Kidney (tissue), 14 donors: ENCODE measurements around the gene AKR1C8. TPM values are rescaled to one million over a fixed set of nuclear protein-coding genes. Genes with fewer than 3 reads are reported as not detected.
"Not testable (repeated sequence)": the region's sequence is repeated elsewhere in the genome, so short reads cannot be mapped to it uniquely, and the experiment has no call there.

ENCODE experiments used
- DNase-seq, 5 donors: peaks; one replicate each; pipeline ENCODE4 v3.0.0-alpha.2; 2013 to 2020
- FAIRE-seq: peaks from 2 replicates; lab custom pipeline; 2012; peaks lifted over from hg19 to GRCh38; lab: Jason Lieb, UNC
- H3K27ac ChIP-seq, 2 donors: one replicate each; pipeline ENCODE4 v1.7.0; 2013; ENCODE audit warnings: low read depth in 2 of 2, low read length in 2 of 2, inconsistent platforms in 1 of 2
- H3K27me3 ChIP-seq: one replicate; pipeline ENCODE4 v1.7.1; 2013; ENCODE audit warnings: low read length, inconsistent platforms; ENCODE audit not compliant: control insufficient read depth, insufficient read depth
- H3K36me3 ChIP-seq, 3 donors: one replicate each; pipeline versions ENCODE4 v1.7.0 to v1.7.1; 2013; ENCODE audit warnings: low read length in 3 of 3, control low read depth in 1 of 3, inconsistent platforms in 1 of 3; ENCODE audit not compliant: insufficient read depth in 3 of 3, control insufficient read depth in 2 of 3
- H3K4me1 ChIP-seq, 3 donors: one replicate each; pipeline versions ENCODE4 v1.7.0 to v1.7.1; 2013; ENCODE audit warnings: low read length in 3 of 3, inconsistent platforms in 1 of 3, low read depth in 1 of 3; ENCODE audit not compliant: control insufficient read depth in 2 of 3, insufficient read depth in 2 of 3
- H3K4me3 ChIP-seq, 3 donors: one replicate each; pipeline versions ENCODE4 v1.7.0 to v1.8.1; 2013; ENCODE audit warnings: low read length in 3 of 3, control low read depth in 1 of 3, inconsistent platforms in 1 of 3
- H3K9ac ChIP-seq, 3 donors: one replicate each; pipeline versions ENCODE4 v1.7.0 to v1.7.1; 2013; ENCODE audit warnings: low read length in 3 of 3, control low read depth in 1 of 3, inconsistent platforms in 1 of 3
- H3K9me3 ChIP-seq, 3 donors: one replicate each; pipeline versions ENCODE4 v1.7.0 to v1.7.1; 2013; ENCODE audit warnings: low read length in 3 of 3, control low read depth in 1 of 3, inconsistent platforms in 1 of 3; ENCODE audit not compliant: control insufficient read depth in 2 of 3, insufficient read depth in 1 of 3
- CTCF ChIP-seq: IDR thresholded peaks from 3 replicates; pipeline ENCODE4 v1.5.1; 2012; ENCODE audit warnings: mild to moderate bottlenecking, moderate library complexity, borderline replicate concordance; ENCODE audit not compliant: insufficient read depth; ENCODE audit errors: extremely low read depth
- intact Hi-C: fragments of 100-400 bp; cut with DNase I; formaldehyde crosslinking; loops from one replicate; pipeline ENCODE4 v1.11.1; 2022
- polyA plus RNA-seq: library from polyadenylated mRNA; stranded (reverse); fragments of 350-450 nt; fragmentation: Illumina TruSeq; extraction: RNeasy Lipid Tissue Mini Kit (QIAGEN cat#74804); gene quantifications from one replicate; pipeline ENCODE4 v1.2.3, GENCODE V29; 2014; ENCODE audit warnings: low read depth, low replicate concordance; ENCODE audit not compliant: insufficient read depth
- total RNA-seq: library from RNA; stranded (reverse); fragmentation: NEBNext Ultra II Directional; extraction: Animal tissue kit (Norgen Biotek cat#: 25700); gene quantifications from one replicate; pipeline ENCODE4 v1.2.1, GENCODE V29; 2021
- donor health status: control.
- donor health status: control.
- donor health status: control.
- donor health status: control.
- donor health status: control.
- donor health status: DM: yes; HTN: yes; CAD: no.
- donor health status: Normal renal cell carcinoma (clear cell type).

AKR1C8 gene
- total and polyA plus RNA-seq, 2 donors from 2014 or later, result 0.66 TPM; not detected in 1

DNA sequence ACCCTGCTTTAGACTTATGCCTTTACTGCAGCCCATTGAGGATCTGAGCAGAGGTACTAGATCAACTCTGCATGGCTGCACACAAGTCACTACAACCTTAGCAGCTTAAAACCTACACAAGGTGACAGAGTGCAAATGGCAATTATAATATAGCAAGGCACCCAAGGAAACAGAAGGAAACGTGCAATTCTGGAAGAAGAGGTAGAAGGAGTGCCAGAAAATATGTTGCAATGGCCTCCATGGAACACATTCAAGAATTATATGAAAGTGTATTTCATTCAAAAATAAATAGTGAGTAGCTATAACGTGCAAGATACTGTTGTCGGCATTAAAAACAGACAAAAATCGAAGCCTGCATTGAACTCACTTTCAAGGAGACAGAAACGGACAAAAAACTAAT lies 2.9 kb upstream of the AKR1C8 start:
- Histone ChIP-seq H3K9ac (no peak overlapping the region), H3K27me3 (no peaks in the 10 kb centered on the region), H3K4me3 (no peak overlapping the region), H3K27ac (no peak overlapping the region), H3K36me3 (no peaks in the 10 kb centered on the region), H3K9me3 (no peaks in the 10 kb centered on the region), H3K4me1 (peaks cover 2 to 17% (median 2%) of the 10 kb centered on the region in 3 donors)
- DNase-seq (no peak), FAIRE-seq (no peak)
- TF ChIP-seq CTCF, result no peak
- intact Hi-C loops, result no loop called here

DNA sequence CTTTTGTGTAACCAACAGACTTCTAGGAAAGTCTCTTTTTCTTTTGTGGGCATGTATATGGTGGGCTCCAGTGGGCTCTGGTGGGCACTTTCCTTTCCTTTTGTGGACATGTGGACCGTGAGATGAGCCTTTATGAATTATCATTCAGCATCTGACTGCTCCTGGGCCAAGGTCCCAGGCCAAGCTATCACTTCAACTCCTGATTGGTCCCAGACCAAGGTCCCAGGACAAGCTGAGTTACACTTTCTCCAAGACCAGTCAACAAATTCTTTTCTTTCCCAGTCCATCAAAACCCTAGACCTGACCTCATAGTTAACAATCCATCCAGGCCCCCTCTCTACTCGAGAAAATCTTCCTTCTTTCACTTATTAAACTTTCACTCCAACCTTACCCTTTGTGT lies 1.0 kb downstream of the AKR1C8 start:
- Histone ChIP-seq H3K27me3 (no peaks in the 10 kb centered on the region), H3K36me3 (no peaks in the 10 kb centered on the region), H3K27ac (no peak overlapping the region), H3K9me3 (no peaks in the 10 kb centered on the region), H3K9ac (no peak overlapping the region), H3K4me3 (no peak overlapping the region), H3K4me1 (peaks cover 2 to 17% (median 2%) of the 10 kb centered on the region in 3 donors)
- intact Hi-C loops, result no loop called here
- DNase-seq (no peak), FAIRE-seq (no peak)
- no peak for TF ChIP-seq CTCF

- H3K27me3 ChIP-seq, H3K4me3 ChIP-seq, DNase-seq, H3K36me3 ChIP-seq, H3K27ac ChIP-seq, H3K9me3 ChIP-seq, intact Hi-C loops, FAIRE-seq, H3K9ac ChIP-seq: not testable (repeated sequence)
- H3K4me1 ChIP-seq, result peaks cover 0 to 17% (median 2%) of the 10 kb centered on the region in 3 donors
Measured at GRCh38 chr10:5180503-5180902, 4.4 kb downstream of the AKR1C8 start.

DNA sequence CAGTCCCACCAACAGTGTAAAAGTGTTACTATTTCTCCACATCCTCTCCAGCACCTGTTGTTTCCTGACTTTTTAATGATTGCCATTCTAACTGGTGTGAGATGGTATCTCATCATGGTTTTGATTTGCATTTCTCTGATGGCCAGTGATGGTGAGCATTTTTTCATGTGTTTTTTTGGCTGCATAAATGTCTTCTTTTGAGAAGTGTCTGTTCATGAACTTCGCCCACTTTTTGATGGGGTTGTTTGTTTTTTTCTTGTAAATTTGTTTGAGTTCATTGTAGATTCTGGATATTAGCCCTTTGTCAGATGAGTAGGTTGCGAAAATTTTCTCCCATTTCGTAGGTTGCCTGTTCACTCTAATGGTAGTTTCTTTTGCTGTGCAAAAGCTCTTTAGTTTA lies 9.4 kb downstream of the AKR1C8 start:
- FAIRE-seq, H3K27me3 ChIP-seq, DNase-seq, H3K4me3 ChIP-seq, H3K4me1 ChIP-seq, H3K36me3 ChIP-seq, H3K9me3 ChIP-seq, intact Hi-C loops, H3K27ac ChIP-seq, H3K9ac ChIP-seq: not testable (repeated sequence)
